H1 (cell line): ENCODE measurements around the gene BSN. TPM values are rescaled to one million over a fixed set of nuclear protein-coding genes. Genes with fewer than 3 reads are reported as not detected.

Experiments used
- ATF2 ChIP-seq: IDR thresholded peaks from 2 replicates; pipeline ENCODE4 v1.6.1; 2012; ENCODE audit warnings: low read length, inconsistent platforms
- CHD2 ChIP-seq: IDR thresholded peaks from 2 replicates; pipeline ENCODE4 v1.6.1; 2012; ENCODE audit warnings: low read length, improper control_type of control experiment
- CHD7 ChIP-seq: fragments of 300-600 bp; sonication (generic); IDR thresholded peaks from 2 replicates; pipeline ENCODE4 v1.7.1; 2012; ENCODE audit warnings: low read length, moderate library complexity, mild to moderate bottlenecking, inconsistent platforms; ENCODE audit not compliant: insufficient replicate concordance
- CTBP2 ChIP-seq: IDR thresholded peaks from 2 replicates; pipeline ENCODE4 v1.7.0; 2011; ENCODE audit warnings: borderline replicate concordance, mild to moderate bottlenecking, moderate library complexity, mixed read lengths, low read length; ENCODE audit not compliant: insufficient read depth, insufficient read length
- GABPA ChIP-seq: IDR thresholded peaks from 2 replicates; pipeline ENCODE4 v1.6.1; 2011; ENCODE audit warnings: mild to moderate bottlenecking, low read length, moderate library complexity, borderline replicate concordance; ENCODE audit not compliant: insufficient read depth
- MAFK ChIP-seq: IDR thresholded peaks from 2 replicates; pipeline ENCODE4 v1.6.1; 2012; ENCODE audit warnings: low read depth, mild to moderate bottlenecking, improper control_type of control experiment, low read length
- MAX ChIP-seq: IDR thresholded peaks from 2 replicates; pipeline ENCODE4 v1.6.1; 2012; ENCODE audit warnings: inconsistent platforms
- TCF12 ChIP-seq: IDR thresholded peaks from 2 replicates; pipeline ENCODE4 v1.6.1; 2011; ENCODE audit warnings: low read depth, mild to moderate bottlenecking, low read length
- polyA plus RNA-seq, 7 experiments: library from polyadenylated mRNA; depleted of rRNA in 3 of 7; stranded (reverse) in 5 of 7; unstranded in 2 of 7; fragments of >200 nt in 5 of 7; fragments of 200-250 nt in 2 of 7; gene quantifications; 1 replicate in 5 of 7; 2 replicates in 1 of 7; 4 replicates in 1 of 7; pipeline versions ENCODE4 v1.2.1 to v1.2.3, GENCODE V29; 2011 to 2013; ENCODE audit warnings: missing spikeins in 2 of 7, mixed read lengths in 2 of 7
- total RNA-seq: library from RNA; stranded (reverse); fragmentation: NEBNext Ultra II Directional; extraction: Animal tissue kit (Norgen Biotek cat#: 25700); gene quantifications from 2 replicates; pipeline ENCODE4 v1.2.1, GENCODE V29; 2021

Gene BSN
- total and polyA plus RNA-seq, 2 of the 8 experiments (the other 6 are each of a cell fraction or from before 2014, with no cell fraction given), result 0.60 to 3.0 TPM

GRCh38 chr3:49506906-49507305, 47.4 kb upstream of the BSN start (continued):
- TF ChIP-seq CHD7 (no peak), MAFK (no peak), MAX (no peak), CTBP2 (no peak), GABPA (no peak), CHD2 (no peak), TCF12 (no peak), ATF2 (no peak)
